Measurements from ENCODE around the gene KISS1R.
"Not testable (repeated sequence)": the region's sequence is repeated elsewhere in the genome, so short reads cannot be mapped to it uniquely, and the experiment has no call there.

KISS1R gene

GRCh38 chr19:955803-956765 is 39.0 kb downstream of the KISS1R start:
- no peak for DNase-seq

GRCh38 chr19:956766-957440 is 39.8 kb downstream of the KISS1R start:
- DNase-seq = no peak

GRCh38 chr19:957578-957977 is 40.4 kb downstream of the KISS1R start:
- DNase-seq = not testable (repeated sequence)

- peak; percentile 29 to 40 for DNase-seq
Measured at GRCh38 chr19:958967-959855, 42.1 kb downstream of the KISS1R start.

GRCh38 chr19:960020-960419 is 42.9 kb downstream of the KISS1R start:
- no peak for DNase-seq

- no peak for DNase-seq
Measured at GRCh38 chr19:960601-960938, 43.4 kb downstream of the KISS1R start.

GRCh38 chr19:961866-962620 is 44.9 kb downstream of the KISS1R start:
- no peak for DNase-seq

GRCh38 chr19:962683-963400 is 45.7 kb downstream of the KISS1R start:
- DNase-seq = no peak

- DNase-seq = no peak
Measured at GRCh38 chr19:963486-963951, 46.4 kb downstream of the KISS1R start.

- no peak for DNase-seq
Measured at GRCh38 chr19:964116-964520, 47.0 kb downstream of the KISS1R start.

GRCh38 chr19:964761-965694 is 47.9 kb downstream of the KISS1R start:
- DNase-seq = no peak

GRCh38 chr19:966485-967088 is 49.5 kb downstream of the KISS1R start:
- DNase-seq = no peak

Measured in activated CD4-positive, alpha-beta T cell treated with anti-CD3 and anti-CD28 coated beads, Interleukin-2, amount 50 U/mL, for 4 hours (primary cell).